Measurements from ENCODE around the gene POLR1F.

DNA sequence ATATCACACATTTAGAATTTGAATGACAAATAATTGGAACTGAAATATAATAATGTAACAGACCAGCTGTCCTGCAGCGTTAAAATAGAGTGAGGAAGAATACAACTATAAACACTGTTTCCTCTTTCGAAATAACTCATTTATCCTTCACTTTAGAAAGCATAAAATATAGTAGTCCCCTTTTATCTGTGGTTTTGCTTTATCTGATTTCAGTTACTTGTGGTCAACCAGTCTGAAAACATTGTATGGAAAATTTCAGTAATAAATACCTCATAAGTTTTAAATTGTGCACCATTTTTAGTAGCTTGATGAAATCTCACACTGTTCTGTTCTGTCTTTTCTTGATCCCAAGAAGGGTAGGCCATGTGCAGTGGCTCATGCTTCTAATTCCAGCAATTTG, 31.7 kb downstream of the POLR1F start:
- TF ChIP-seq EP300 (IDR thresholded peaks at IDR 0.05; ENCODE audit: borderline replicate concordance) (no peak), CEBPB (IDR thresholded peaks at IDR 0.05) (no peak), RAD21 (IDR thresholded peaks at IDR 0.05; ENCODE audit: low read depth) (no peak), TAF1 (IDR thresholded peaks at IDR 0.05; ENCODE audit: low read depth) (no peak), EGR1 (IDR thresholded peaks at IDR 0.05) (no peak), FOXM1 (IDR thresholded peaks at IDR 0.05; ENCODE audit: borderline replicate concordance, low read depth) (no peak), CREB1 (IDR thresholded peaks at IDR 0.05; ENCODE audit: low read depth) (no peak), TCF12 (IDR thresholded peaks at IDR 0.05; ENCODE audit: low read depth) (no peak), TEAD4 (IDR thresholded peaks at IDR 0.05) (no peak), NFIC (IDR thresholded peaks at IDR 0.05) (no peak), YY1 (IDR thresholded peaks at IDR 0.05; ENCODE audit: low read depth) (no peak)
- TF ChIP-seq, protein P1, sequence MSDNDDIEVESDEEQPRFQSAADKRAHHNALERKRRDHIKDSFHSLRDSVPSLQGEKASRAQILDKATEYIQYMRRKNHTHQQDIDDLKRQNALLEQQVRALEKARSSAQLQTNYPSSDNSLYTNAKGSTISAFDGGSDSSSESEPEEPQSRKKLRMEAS (IDR thresholded peaks at IDR 0.05): no peak
- TF ChIP-seq, protein P2, sequence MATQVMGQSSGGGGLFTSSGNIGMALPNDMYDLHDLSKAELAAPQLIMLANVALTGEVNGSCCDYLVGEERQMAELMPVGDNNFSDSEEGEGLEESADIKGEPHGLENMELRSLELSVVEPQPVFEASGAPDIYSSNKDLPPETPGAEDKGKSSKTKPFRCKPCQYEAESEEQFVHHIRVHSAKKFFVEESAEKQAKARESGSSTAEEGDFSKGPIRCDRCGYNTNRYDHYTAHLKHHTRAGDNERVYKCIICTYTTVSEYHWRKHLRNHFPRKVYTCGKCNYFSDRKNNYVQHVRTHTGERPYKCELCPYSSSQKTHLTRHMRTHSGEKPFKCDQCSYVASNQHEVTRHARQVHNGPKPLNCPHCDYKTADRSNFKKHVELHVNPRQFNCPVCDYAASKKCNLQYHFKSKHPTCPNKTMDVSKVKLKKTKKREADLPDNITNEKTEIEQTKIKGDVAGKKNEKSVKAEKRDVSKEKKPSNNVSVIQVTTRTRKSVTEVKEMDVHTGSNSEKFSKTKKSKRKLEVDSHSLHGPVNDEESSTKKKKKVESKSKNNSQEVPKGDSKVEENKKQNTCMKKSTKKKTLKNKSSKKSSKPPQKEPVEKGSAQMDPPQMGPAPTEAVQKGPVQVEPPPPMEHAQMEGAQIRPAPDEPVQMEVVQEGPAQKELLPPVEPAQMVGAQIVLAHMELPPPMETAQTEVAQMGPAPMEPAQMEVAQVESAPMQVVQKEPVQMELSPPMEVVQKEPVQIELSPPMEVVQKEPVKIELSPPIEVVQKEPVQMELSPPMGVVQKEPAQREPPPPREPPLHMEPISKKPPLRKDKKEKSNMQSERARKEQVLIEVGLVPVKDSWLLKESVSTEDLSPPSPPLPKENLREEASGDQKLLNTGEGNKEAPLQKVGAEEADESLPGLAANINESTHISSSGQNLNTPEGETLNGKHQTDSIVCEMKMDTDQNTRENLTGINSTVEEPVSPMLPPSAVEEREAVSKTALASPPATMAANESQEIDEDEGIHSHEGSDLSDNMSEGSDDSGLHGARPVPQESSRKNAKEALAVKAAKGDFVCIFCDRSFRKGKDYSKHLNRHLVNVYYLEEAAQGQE (IDR thresholded peaks at IDR 0.05; ENCODE audit: low read depth): no peak
